NCI-H1930 (cell line): ENCODE measurements around the gene SH2D1B.
"Not testable (repeated sequence)": the region's sequence is repeated elsewhere in the genome, so short reads cannot be mapped to it uniquely, and the experiment has no call there.

Experiments
- DNase-seq, 2 experiments: peaks; one replicate each; lab custom pipeline; 2025; lab: John Stamatoyannopoulos, UW

SH2D1B gene

GRCh38 chr1:162412002-162412401, at the start of gene SH2D1B:
TSS of gene SH2D1B (minus strand) at chr1:162412136. CDS start at chr1:162412016, 120 bp downstream.
- DNase-seq: no peak

- no peak for DNase-seq
Observed at GRCh38 chr1:162458236-162458635, 46.3 kb upstream of the SH2D1B start.

GRCh38 chr1:162456323-162456722, 44.4 kb upstream of the SH2D1B start:
- DNase-seq: no peak

GRCh38 chr1:162454361-162454760, 42.4 kb upstream of the SH2D1B start:
- DNase-seq: not testable (repeated sequence)

- DNase-seq: no peak
Observed at GRCh38 chr1:162446946-162447345, 35.0 kb upstream of the SH2D1B start.

GRCh38 chr1:162444903-162445302, 33.0 kb upstream of the SH2D1B start:
- no peak for DNase-seq

GRCh38 chr1:162432977-162433713, 21.2 kb upstream of the SH2D1B start:
- DNase-seq: not testable (repeated sequence)

- DNase-seq: no peak
Observed at GRCh38 chr1:162430583-162430982, 18.6 kb upstream of the SH2D1B start.

GRCh38 chr1:162422662-162423375, 10.9 kb upstream of the SH2D1B start:
- DNase-seq: no peak

- no peak for DNase-seq
Observed at GRCh38 chr1:162421258-162422164, 9.6 kb upstream of the SH2D1B start.

GRCh38 chr1:162420120-162420519, 8.2 kb upstream of the SH2D1B start:
- DNase-seq: no peak

- not testable (repeated sequence) for DNase-seq
Observed at GRCh38 chr1:162419450-162419931, 7.6 kb upstream of the SH2D1B start.

GRCh38 chr1:162418584-162418983, 6.6 kb upstream of the SH2D1B start:
- not testable (repeated sequence) for DNase-seq

- DNase-seq: no peak
Observed at GRCh38 chr1:162417650-162418049, 5.7 kb upstream of the SH2D1B start.

- DNase-seq: no peak
Observed at GRCh38 chr1:162416909-162417308, 5.0 kb upstream of the SH2D1B start.

- DNase-seq: no peak
Observed at GRCh38 chr1:162416215-162416614, 4.3 kb upstream of the SH2D1B start.

- DNase-seq: no peak
Observed at GRCh38 chr1:162407539-162407938, 4.4 kb downstream of the SH2D1B start.

- no peak for DNase-seq
Observed at GRCh38 chr1:162406811-162407210, 5.1 kb downstream of the SH2D1B start.

GRCh38 chr1:162405800-162406199, 6.1 kb downstream of the SH2D1B start:
- DNase-seq: no peak

- DNase-seq: no peak
Observed at GRCh38 chr1:162404550-162405160, 7.3 kb downstream of the SH2D1B start.

GRCh38 chr1:162400790-162401355, 11.1 kb downstream of the SH2D1B start:
- no peak for DNase-seq
